ENCODE measurements around the gene NLN.
"Not testable (repeated sequence)": the region's sequence is repeated elsewhere in the genome, so short reads cannot be mapped to it uniquely, and the experiment has no call there.

DNA sequence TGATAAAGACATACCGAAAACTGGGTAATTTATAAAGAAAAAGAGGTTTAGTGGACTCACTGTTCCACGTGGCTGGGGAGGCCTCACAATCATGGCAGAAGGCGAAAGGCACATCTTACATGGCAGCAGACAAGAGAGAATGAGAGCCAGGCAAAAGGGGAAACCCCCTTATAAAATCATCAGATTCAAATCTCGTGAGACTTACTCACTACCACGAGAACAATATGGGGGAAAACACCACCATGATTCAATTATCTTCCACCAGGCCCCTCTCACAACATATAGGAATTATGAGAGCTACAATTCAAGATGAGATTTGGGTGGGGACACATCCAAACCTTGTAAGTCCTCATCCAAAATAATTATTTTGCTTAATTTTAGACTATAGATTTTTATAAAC lies 149.8 kb downstream of the NLN start:
- TF ChIP-seq, protein P1, sequence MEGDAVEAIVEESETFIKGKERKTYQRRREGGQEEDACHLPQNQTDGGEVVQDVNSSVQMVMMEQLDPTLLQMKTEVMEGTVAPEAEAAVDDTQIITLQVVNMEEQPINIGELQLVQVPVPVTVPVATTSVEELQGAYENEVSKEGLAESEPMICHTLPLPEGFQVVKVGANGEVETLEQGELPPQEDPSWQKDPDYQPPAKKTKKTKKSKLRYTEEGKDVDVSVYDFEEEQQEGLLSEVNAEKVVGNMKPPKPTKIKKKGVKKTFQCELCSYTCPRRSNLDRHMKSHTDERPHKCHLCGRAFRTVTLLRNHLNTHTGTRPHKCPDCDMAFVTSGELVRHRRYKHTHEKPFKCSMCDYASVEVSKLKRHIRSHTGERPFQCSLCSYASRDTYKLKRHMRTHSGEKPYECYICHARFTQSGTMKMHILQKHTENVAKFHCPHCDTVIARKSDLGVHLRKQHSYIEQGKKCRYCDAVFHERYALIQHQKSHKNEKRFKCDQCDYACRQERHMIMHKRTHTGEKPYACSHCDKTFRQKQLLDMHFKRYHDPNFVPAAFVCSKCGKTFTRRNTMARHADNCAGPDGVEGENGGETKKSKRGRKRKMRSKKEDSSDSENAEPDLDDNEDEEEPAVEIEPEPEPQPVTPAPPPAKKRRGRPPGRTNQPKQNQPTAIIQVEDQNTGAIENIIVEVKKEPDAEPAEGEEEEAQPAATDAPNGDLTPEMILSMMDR (IDR thresholded peaks at IDR 0.05 in 4 of 5, conservative IDR thresholded peaks at IDR 0.05 in 1 of 5): not testable (repeated sequence)
- TF ChIP-seq POLR2A (IDR thresholded peaks at IDR 0.05): not testable (repeated sequence)

Data from gastrocnemius medialis (tissue), 4 donors.